ENCODE data around the gene GPBP1. TPM values are rescaled to one million over a fixed set of nuclear protein-coding genes. Genes with fewer than 3 reads are reported as not detected.

The GPBP1 gene
- total and polyA plus RNA-seq, 2 experiments from 2014 or later, result 65.3 to 85.9 TPM

- H3K9me3 ChIP-seq (ENCODE audit: low read depth), result no peaks in the 10 kb centered on the region
- H3K4me3 ChIP-seq, result no peak overlapping the region
- no peak for TF ChIP-seq CTCF (IDR thresholded peaks at IDR 0.05; ENCODE audit: low read depth, low read length)
- DNase-seq (ENCODE audit: low read depth in 1 of 2, low spot score in 1 of 2), result peak in 1 of 2 donors; percentile 75
- no peaks in the 10 kb centered on the region for H3K27me3 ChIP-seq
- H3K27ac ChIP-seq, result no peak overlapping the region
- H3K4me1 ChIP-seq (ENCODE audit: low read depth), result no peaks in the 10 kb centered on the region
- H3K36me3 ChIP-seq, result peaks cover 37% of the 10 kb centered on the region
These were observed 57.7 kb downstream of the GPBP1 start for GRCh38 chr5:57231607-57232006.

DNA sequence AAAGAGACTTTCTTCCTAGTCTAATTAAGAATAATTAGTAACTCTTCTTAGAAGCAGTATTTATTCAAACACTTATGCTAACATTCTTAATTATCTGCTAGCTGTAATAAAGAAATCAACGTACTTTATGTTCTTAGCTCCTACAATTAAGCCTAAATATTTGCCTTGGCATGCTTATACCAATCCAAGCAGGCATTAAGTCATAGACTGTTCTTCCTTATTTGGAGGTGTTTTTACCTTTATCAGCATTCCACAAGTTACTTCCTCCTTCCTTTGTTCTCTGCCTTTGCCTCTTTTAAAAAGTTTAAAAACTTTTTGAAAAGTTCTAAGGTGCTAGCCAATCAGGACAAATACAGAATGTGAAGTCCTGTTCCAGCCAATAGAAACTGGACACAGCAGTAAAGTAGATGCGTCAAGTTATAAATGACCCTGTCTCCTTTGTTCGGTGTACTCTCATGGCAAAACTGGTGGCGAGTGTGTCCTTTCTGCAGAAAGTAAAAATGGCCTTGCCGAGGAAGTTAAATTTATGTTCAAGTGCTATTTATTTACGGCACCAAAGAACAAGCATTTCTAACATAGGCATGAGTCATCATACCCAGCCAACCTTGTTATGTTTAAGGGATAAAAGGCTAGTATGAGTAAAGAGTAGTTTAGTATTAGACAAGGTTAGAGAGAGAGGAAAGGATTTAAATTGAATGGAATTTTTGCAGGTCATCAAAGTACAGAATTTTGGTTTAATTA, 58.6 kb downstream of the GPBP1 start:
- Histone ChIP-seq H3K4me3 (no peak overlapping the region), H3K4me1 (ENCODE audit: low read depth) (no peaks in the 10 kb centered on the region), H3K27ac (no peak overlapping the region), H3K9me3 (ENCODE audit: low read depth) (no peaks in the 10 kb centered on the region), H3K36me3 (peaks cover 37% of the 10 kb centered on the region), H3K27me3 (no peaks in the 10 kb centered on the region)
- DNase-seq (ENCODE audit: low read depth in 1 of 2, low spot score in 1 of 2), result no peak
- TF ChIP-seq CTCF (IDR thresholded peaks at IDR 0.05; ENCODE audit: low read depth, low read length), result no peak

DNA sequence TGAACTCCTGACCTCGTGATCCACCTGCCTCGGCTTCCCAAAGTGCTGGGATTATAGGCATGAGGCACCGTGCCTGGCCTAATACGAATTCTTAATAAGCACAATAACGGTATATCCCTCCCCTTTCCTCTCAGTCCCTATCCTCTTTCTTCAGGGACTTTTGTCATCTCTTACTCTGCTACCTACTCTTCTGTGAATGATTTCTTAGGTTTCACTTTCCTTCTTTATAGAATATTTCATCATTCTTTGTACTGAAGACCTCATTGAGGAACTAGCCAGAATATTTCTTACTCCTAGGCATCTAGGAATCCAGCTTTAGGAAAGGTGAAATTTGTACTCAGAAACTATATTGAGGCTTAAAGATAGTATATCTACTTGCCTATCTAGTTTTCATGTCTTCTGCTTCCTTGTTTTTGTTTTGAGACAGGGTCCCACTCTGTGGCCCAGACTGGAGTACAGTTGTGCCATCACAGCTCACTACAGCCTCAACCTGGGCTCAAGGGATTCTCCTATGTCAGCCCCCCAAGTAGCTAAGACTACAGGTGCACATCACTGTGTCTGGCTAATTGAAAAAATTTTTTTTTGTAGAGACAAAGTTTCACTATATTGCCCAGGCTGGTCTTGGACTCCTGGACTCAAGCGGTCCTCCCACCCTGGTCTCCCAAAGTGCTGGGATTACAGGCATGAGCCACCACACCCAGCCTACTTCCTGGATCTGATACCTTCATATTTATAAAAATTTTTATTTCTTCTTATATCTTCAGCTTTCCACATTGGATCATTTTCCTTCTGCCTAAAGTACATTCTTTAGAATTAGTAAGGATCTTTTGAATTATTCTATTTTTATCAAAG, 69.7 kb downstream of the GPBP1 start:
- no peak for TF ChIP-seq CTCF (IDR thresholded peaks at IDR 0.05; ENCODE audit: low read depth, low read length)
- H3K36me3 ChIP-seq, result peaks cover 21% of the 10 kb centered on the region
- no peak for DNase-seq (ENCODE audit: low read depth in 1 of 2, low spot score in 1 of 2)
- H3K9me3 ChIP-seq (ENCODE audit: low read depth), result no peaks in the 10 kb centered on the region
- no peak overlapping the region for H3K27ac ChIP-seq
- H3K27me3 ChIP-seq, result no peaks in the 10 kb centered on the region
- no peaks in the 10 kb centered on the region for H3K4me1 ChIP-seq (ENCODE audit: low read depth)
- H3K4me3 ChIP-seq, result no peak overlapping the region

- Histone ChIP-seq H3K36me3 (peaks cover 22% of the 10 kb centered on the region), H3K4me1 (ENCODE audit: low read depth) (no peaks in the 10 kb centered on the region)
These were observed 70.5 kb downstream of the GPBP1 start for GRCh38 chr5:57244331-57244730.

DNA sequence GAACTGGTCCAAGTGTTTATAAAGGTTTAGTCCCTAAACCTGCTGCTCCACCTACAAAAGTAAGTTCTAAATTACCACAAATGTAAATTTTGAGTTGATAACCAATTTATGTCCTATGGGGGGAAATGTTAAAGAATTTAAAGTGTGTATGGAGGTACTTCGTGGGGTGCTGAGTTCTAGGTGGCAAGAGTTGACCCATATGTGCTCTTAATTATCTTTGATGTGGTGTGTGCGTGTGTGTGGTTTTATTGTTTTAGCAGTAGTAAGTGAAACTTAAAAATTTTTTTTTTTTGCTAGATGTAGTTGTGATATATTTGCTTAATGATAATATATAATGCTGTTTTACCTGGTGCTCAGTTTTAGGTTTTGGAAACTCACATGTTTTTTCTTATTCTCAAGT, 72.6 kb downstream of the GPBP1 start:
- no peak for TF ChIP-seq CTCF (IDR thresholded peaks at IDR 0.05; ENCODE audit: low read depth, low read length)
- peaks cover 35% of the 10 kb centered on the region for H3K36me3 ChIP-seq

More at GRCh38 chr5:57244331-57244730, 70.5 kb downstream of the GPBP1 start:
- DNase-seq (ENCODE audit: low read depth in 1 of 2, low spot score in 1 of 2), result no peak
- no peaks in the 10 kb centered on the region for H3K9me3 ChIP-seq (ENCODE audit: low read depth)
- no peaks in the 10 kb centered on the region for H3K27me3 ChIP-seq
- H3K4me3 ChIP-seq, result no peak overlapping the region
- TF ChIP-seq CTCF (IDR thresholded peaks at IDR 0.05; ENCODE audit: low read depth, low read length), result no peak
- no peak overlapping the region for H3K27ac ChIP-seq

More for the DNA sequence above, 72.6 kb downstream of the GPBP1 start:
- no peaks in the 10 kb centered on the region for H3K4me1 ChIP-seq (ENCODE audit: low read depth)
- H3K27ac ChIP-seq, result no peak overlapping the region
- no peak for DNase-seq (ENCODE audit: low read depth in 1 of 2, low spot score in 1 of 2)
- no peaks in the 10 kb centered on the region for H3K9me3 ChIP-seq (ENCODE audit: low read depth)
- H3K27me3 ChIP-seq, result no peaks in the 10 kb centered on the region
- H3K4me3 ChIP-seq, result no peak overlapping the region

Data from cardiac muscle cell (in vitro differentiated cells and primary cell).